CD14-positive monocyte (primary cell): ENCODE data around the gene CNTNAP2. TPM values are rescaled to one million over a fixed set of nuclear protein-coding genes. Genes with fewer than 3 reads are reported as not detected.

ENCODE experiments used
- DNase-seq, 3 donors: peaks; one replicate each; pipeline ENCODE4 v3.0.0-alpha.2; 2011 to 2022
- H2AFZ ChIP-seq: 2 replicates; pipeline ENCODE4 v1.6.0; 2012; ENCODE audit warnings: mild to moderate bottlenecking, low read depth, low read length, inconsistent platforms; ENCODE audit not compliant: insufficient read depth, poor library complexity, severe bottlenecking
- H3K27ac ChIP-seq, 2 donors: 1 replicate in 1 of 2; 2 replicates in 1 of 2; pipeline ENCODE4 v1.5.1; 2012 to 2013; ENCODE audit warnings: low read length in 2 of 2, control low read depth in 1 of 2, inconsistent platforms in 1 of 2, low read depth in 1 of 2, mild to moderate bottlenecking in 1 of 2
- H3K27me3 ChIP-seq, 2 donors: one replicate each; pipeline versions ENCODE4 v1.6.0 to v1.6.1; 2011 to 2013; ENCODE audit warnings: low read length in 2 of 2; ENCODE audit not compliant: control insufficient read depth in 2 of 2, insufficient read depth in 2 of 2
- H3K36me3 ChIP-seq, 2 donors: replicated peaks in 1 of 2; 1 replicate in 1 of 2; 2 replicates in 1 of 2; pipeline versions ENCODE4 v1.5.1 to v1.6.1; 2012 to 2013; ENCODE audit warnings: low read length in 2 of 2, control low read depth in 1 of 2, inconsistent platforms in 1 of 2, mild to moderate bottlenecking in 1 of 2; ENCODE audit not compliant: insufficient read depth in 2 of 2, control insufficient read depth in 1 of 2
- H3K4me1 ChIP-seq, 2 donors: 1 replicate in 1 of 2; 2 replicates in 1 of 2; pipeline versions ENCODE4 v1.5.1 to v1.6.1; 2012 to 2013; ENCODE audit warnings: low read length in 2 of 2, control low read depth in 1 of 2, inconsistent platforms in 1 of 2, mild to moderate bottlenecking in 1 of 2, moderate library complexity in 1 of 2; ENCODE audit not compliant: insufficient read depth in 2 of 2, control insufficient read depth in 1 of 2
- H3K4me2 ChIP-seq: replicated peaks from 2 replicates; pipeline ENCODE3; 2012; ENCODE audit warnings: low read length, moderate library complexity, mild to moderate bottlenecking; ENCODE audit not compliant: poor library complexity, severe bottlenecking; ENCODE audit errors: extremely low read depth
- H3K4me3 ChIP-seq, 3 experiments: fragments of 200-600 bp in 1 of 3; sonication (generic) in 1 of 3; replicated peaks in 1 of 3; 1 replicate in 2 of 3; 2 replicates in 1 of 3; pipeline ENCODE4 v1.5.1; 2011 to 2013; ENCODE audit warnings: low read length in 3 of 3, mild to moderate bottlenecking in 3 of 3, control low read depth in 2 of 3, low read depth in 2 of 3, inconsistent platforms in 1 of 3, moderate library complexity in 1 of 3
- H3K79me2 ChIP-seq: 2 replicates; pipeline ENCODE4 v1.6.0; 2012; ENCODE audit warnings: mild to moderate bottlenecking, control low read depth, inconsistent platforms, low read length, moderate library complexity; ENCODE audit not compliant: insufficient read depth
- H3K9ac ChIP-seq: 2 replicates; pipeline ENCODE4 v1.6.0; 2017; ENCODE audit warnings: low read length, mild to moderate bottlenecking; ENCODE audit not compliant: insufficient read depth, poor library complexity, severe bottlenecking
- H3K9me3 ChIP-seq, 2 donors: replicated peaks in 1 of 2; 1 replicate in 1 of 2; 2 replicates in 1 of 2; pipeline versions ENCODE4 v1.5.1 to v1.6.1; 2012 to 2013; ENCODE audit warnings: low read length in 2 of 2, control low read depth in 1 of 2; ENCODE audit not compliant: control insufficient read depth in 1 of 2, insufficient read depth in 1 of 2
- H4K20me1 ChIP-seq: 2 replicates; pipeline ENCODE4 v1.6.0; 2012; ENCODE audit warnings: mild to moderate bottlenecking, low read length, control low read depth, moderate library complexity; ENCODE audit not compliant: insufficient read depth
- H3K27ac Mint-ChIP-seq, 7 donors: one replicate each; pipeline ENCODE4 v1.8.0; 2020; ENCODE audit warnings: mild to moderate bottlenecking in 7 of 7, mixed read lengths in 7 of 7, moderate library complexity in 6 of 7, inconsistent platforms in 2 of 7
- H3K27me3 Mint-ChIP-seq, 3 donors: one replicate each; pipeline ENCODE4 v1.8.0; 2021 to 2022; ENCODE audit warnings: low read depth in 3 of 3, mild to moderate bottlenecking in 3 of 3, mixed read lengths in 3 of 3, moderate library complexity in 3 of 3, inconsistent platforms in 1 of 3
- H3K36me3 Mint-ChIP-seq, 2 donors: one replicate each; pipeline ENCODE4 v1.8.0; 2020; ENCODE audit warnings: mixed read lengths in 2 of 2, inconsistent platforms in 1 of 2, mild to moderate bottlenecking in 1 of 2
- H3K4me1 Mint-ChIP-seq: one replicate; pipeline ENCODE4 v1.8.0; 2020; ENCODE audit warnings: mild to moderate bottlenecking, mixed read lengths
- H3K4me3 Mint-ChIP-seq, 2 donors: one replicate each; pipeline ENCODE4 v1.8.0; 2020; ENCODE audit warnings: mild to moderate bottlenecking in 2 of 2, mixed read lengths in 2 of 2, moderate library complexity in 1 of 2
- H3K9me3 Mint-ChIP-seq, 7 donors: one replicate each; pipeline ENCODE4 v1.8.0; 2020 to 2022; ENCODE audit warnings: mixed read lengths in 7 of 7, mild to moderate bottlenecking in 6 of 7, moderate library complexity in 6 of 7, inconsistent platforms in 2 of 7
- CTCF ChIP-seq: fragments of 200-600 bp; IDR thresholded peaks from one replicate; pipeline ENCODE4 v1.8.0; 2022; ENCODE audit warnings: antibody characterized with exemption, mild to moderate bottlenecking
- WGBS: methylation state at CpG from one replicate; pipeline ENCODE4 v1.1.5; 2013; ENCODE audit warnings: missing lambda C conversion rate; ENCODE audit not compliant: insufficient coverage; 5-methylcytosine and 5-hydroxymethylcytosine counted together
- intact Hi-C, 2 donors: fragments of 100-400 bp; cut with micrococcal nuclease; formaldehyde crosslinking; loops; one replicate each; pipeline versions ENCODE4 v1.15.0 to v1.15.1; 2023
- polyA plus RNA-seq, 3 donors: library from polyadenylated mRNA; depleted of rRNA in 1 of 3; unstranded in 2 of 3; stranded (reverse) in 1 of 3; fragments of 300-500 nt in 2 of 3; fragments of >200 nt in 1 of 3; fragmentation: Illumina TruSeq in 2 of 3; gene quantifications; 1 replicate in 2 of 3; 2 replicates in 1 of 3; pipeline ENCODE4 v1.2.3, GENCODE V29; 2012 to 2021

Gene CNTNAP2
- polyA plus RNA-seq, 3 donors, result 0.01 TPM; not detected in 2

DNA sequence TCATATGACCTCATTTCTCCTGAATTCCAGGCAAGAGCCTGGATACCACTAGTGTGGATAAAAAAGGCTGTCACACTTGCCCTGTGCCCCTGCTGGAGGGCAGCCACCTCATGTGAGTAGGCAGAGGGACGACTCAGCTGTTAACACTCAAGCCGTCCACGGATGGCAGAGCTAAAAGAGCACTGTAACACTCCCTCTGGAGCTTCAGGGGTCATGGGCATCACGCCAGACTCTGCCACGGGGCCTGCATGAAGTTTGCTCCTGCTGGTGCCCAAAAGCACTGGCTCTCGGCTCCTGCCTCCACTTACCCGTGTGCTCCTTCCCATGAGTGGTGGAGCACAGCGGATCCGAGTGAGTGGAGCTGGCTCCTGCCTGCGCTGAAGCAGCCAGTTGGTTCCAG lies 1554.2 kb downstream of the CNTNAP2 start:
- Histone ChIP-seq H3K9ac (no peak overlapping the region), H2AFZ (no peak overlapping the region), H3K79me2 (no peaks in the 10 kb centered on the region), H3K27me3 (no peaks in the 10 kb centered on the region), H3K9me3 (peaks cover 6 to 12% of the 10 kb centered on the region in 2 donors), H3K4me2 (no peak overlapping the region), H3K36me3 (no peaks in the 10 kb centered on the region), H3K4me3 (no peak overlapping the region), H3K27ac (no peak overlapping the region), H4K20me1 (no peaks in the 10 kb centered on the region), H3K4me1 (no peaks in the 10 kb centered on the region)
- Mint-ChIP-seq H3K9me3 (peaks cover 0 to 7% (median 4%) of the 10 kb centered on the region in 7 donors), H3K27me3 (no peaks in the 10 kb centered on the region), H3K27ac (no peak overlapping the region), H3K36me3 (no peaks in the 10 kb centered on the region), H3K4me3 (no peak overlapping the region), H3K4me1 (no peaks in the 10 kb centered on the region)
- intact Hi-C loops, result no loop called here
- 95% methylated on average over 10 of the region's 10 CpGs for WGBS
- DNase-seq, result no peak
- TF ChIP-seq CTCF, result no peak

- DNase-seq, result no peak
- no peaks in the 10 kb centered on the region for H3K27me3 ChIP-seq
- H3K4me1 ChIP-seq, result no peaks in the 10 kb centered on the region
- no peaks in the 10 kb centered on the region for H3K4me1 Mint-ChIP-seq
- intact Hi-C loops, result no loop called here
- H4K20me1 ChIP-seq, result no peaks in the 10 kb centered on the region
- no peaks in the 10 kb centered on the region for H3K36me3 Mint-ChIP-seq
- H3K4me3 Mint-ChIP-seq, result no peak overlapping the region
- H3K27me3 Mint-ChIP-seq, result no peaks in the 10 kb centered on the region
- H3K27ac Mint-ChIP-seq, result no peak overlapping the region
- no peak for TF ChIP-seq CTCF
- H3K36me3 ChIP-seq, result no peaks in the 10 kb centered on the region
- peaks cover 0 to 12% of the 10 kb centered on the region in 2 donors for H3K9me3 ChIP-seq
- H3K4me3 ChIP-seq, result no peak overlapping the region
- no peaks in the 10 kb centered on the region for H3K79me2 ChIP-seq
- no peak overlapping the region for H3K27ac ChIP-seq
- no peak overlapping the region for H2AFZ ChIP-seq
- no peak overlapping the region for H3K9ac ChIP-seq
- no peak overlapping the region for H3K4me2 ChIP-seq
- H3K9me3 Mint-ChIP-seq, result peaks cover 0 to 6% (median 2%) of the 10 kb centered on the region in 7 donors
These were observed 1558.1 kb downstream of the CNTNAP2 start for GRCh38 chr7:147674705-147675104.
